Brain microvascular endothelial cell (primary cell): ENCODE data around the gene MAP3K15.
"Not testable (repeated sequence)": the region's sequence is repeated elsewhere in the genome, so short reads cannot be mapped to it uniquely, and the experiment has no call there.

ENCODE experiments used
- DNase-seq: peaks from one replicate; pipeline ENCODE4 v3.0.0-alpha.2; 2020
- H3K27ac ChIP-seq: fragments of 250-450 bp; sonication (Bioruptor Pico); 2 replicates; pipeline ENCODE4 v1.5.1; 2020; ENCODE audit warnings: mild to moderate bottlenecking, moderate library complexity
- H3K27me3 ChIP-seq: fragments of 250-450 bp; sonication (Bioruptor Pico); replicated peaks from 2 replicates; pipeline ENCODE4 v1.5.1; 2020; ENCODE audit warnings: mild to moderate bottlenecking
- H3K36me3 ChIP-seq: fragments of 250-450 bp; sonication (Bioruptor Pico); replicated peaks from 2 replicates; pipeline ENCODE4 v1.5.1; 2020; ENCODE audit warnings: mild to moderate bottlenecking
- H3K4me3 ChIP-seq: 2 replicates; pipeline ENCODE4 v1.5.1; 2011; ENCODE audit warnings: low read depth, mild to moderate bottlenecking, control low read depth, low read length, moderate library complexity
- in situ Hi-C: cut with HindIII; loops from 2 replicates; pipeline ENCODE4 v1.10.0; 2017; ENCODE audit warnings: low sequenced_read_pairs, low pct_ligation_motif_present
- TF ChIP-seq, protein P1 (sequence below): IDR thresholded peaks from 2 replicates; pipeline ENCODE4 v1.5.1; 2011; ENCODE audit warnings: low read depth, mild to moderate bottlenecking, moderate library complexity, low read length, control low read depth, inconsistent platforms; ENCODE audit errors: missing control alignments

Gene MAP3K15

DNA sequence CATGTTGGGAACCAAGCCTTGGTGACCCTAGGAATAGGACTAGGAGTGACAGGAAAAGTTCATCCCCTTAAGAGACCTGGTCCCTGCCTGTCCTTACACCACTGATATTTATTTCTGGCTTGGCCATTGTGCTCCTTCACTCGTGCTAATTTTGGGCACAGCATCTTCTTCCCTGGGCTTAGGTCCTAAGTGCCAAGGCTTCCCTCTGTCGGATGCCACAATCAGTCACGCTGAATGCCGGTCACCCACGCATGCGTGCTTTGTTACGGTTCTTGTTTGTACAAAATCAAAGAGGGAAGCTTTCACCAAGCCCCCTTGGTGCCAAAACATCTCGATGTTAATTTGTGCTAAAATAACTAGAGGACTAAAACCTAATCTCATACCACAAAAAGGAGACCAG is 17.4 kb upstream of the MAP3K15 start:
- Histone ChIP-seq H3K4me3 (no peak overlapping the region), H3K36me3 (peaks cover 2% of the 10 kb centered on the region), H3K27me3 (no peaks in the 10 kb centered on the region), H3K27ac (no peak overlapping the region)
- in situ Hi-C loops: no loop called here
- DNase-seq: no peak
- TF ChIP-seq, protein P1, sequence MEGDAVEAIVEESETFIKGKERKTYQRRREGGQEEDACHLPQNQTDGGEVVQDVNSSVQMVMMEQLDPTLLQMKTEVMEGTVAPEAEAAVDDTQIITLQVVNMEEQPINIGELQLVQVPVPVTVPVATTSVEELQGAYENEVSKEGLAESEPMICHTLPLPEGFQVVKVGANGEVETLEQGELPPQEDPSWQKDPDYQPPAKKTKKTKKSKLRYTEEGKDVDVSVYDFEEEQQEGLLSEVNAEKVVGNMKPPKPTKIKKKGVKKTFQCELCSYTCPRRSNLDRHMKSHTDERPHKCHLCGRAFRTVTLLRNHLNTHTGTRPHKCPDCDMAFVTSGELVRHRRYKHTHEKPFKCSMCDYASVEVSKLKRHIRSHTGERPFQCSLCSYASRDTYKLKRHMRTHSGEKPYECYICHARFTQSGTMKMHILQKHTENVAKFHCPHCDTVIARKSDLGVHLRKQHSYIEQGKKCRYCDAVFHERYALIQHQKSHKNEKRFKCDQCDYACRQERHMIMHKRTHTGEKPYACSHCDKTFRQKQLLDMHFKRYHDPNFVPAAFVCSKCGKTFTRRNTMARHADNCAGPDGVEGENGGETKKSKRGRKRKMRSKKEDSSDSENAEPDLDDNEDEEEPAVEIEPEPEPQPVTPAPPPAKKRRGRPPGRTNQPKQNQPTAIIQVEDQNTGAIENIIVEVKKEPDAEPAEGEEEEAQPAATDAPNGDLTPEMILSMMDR: no peak

DNA sequence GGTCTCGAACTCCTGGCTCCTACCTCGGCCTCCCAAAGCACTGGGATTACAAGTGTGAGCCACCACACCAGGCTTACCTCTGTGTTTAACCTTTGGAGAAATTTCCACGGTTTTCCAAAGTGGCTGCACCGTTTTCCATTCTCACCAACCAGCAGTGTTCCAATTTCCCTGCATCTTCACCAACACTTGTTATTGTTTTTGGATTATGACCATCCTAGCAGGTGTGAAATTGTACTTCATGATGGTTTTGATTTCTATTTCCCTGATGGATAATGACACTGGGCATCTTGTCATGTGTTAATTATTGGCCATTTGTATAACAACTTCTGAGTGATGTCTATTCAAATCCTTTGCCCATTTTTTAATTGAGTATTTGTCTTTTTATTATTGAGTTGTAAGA is 2.7 kb upstream of the MAP3K15 start:
- no peaks in the 10 kb centered on the region for H3K36me3 ChIP-seq
- DNase-seq: no peak
- no peak overlapping the region for H3K4me3 ChIP-seq
- TF ChIP-seq, protein P1: no peak
- H3K27me3 ChIP-seq: no peaks in the 10 kb centered on the region
- in situ Hi-C loops: no loop called here
- no peak overlapping the region for H3K27ac ChIP-seq

DNA sequence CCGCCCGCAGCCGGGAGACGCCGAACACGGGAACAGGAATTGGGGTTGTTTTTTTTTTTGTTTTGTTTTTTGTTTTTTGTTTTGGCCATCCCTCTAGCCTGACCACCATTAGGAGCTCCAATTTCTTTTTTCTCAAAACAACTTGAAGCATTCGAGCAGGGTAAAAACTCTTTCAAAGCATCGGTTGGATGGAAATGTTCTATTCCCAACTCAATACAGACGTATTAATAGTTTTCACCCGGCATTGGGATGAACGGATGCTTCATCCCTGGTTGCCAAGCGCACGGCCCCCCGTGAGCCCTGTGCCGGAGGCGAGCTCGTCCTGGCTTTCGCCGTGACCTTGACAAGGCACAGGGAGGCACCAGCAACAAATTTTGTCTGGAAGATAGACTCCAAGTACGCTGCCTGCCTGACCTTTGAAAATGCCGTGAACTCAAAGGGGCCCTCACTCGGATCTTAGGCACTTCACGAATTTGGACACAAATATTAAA is 352 bp upstream of the MAP3K15 start:
- DNase-seq: no peak
- Histone ChIP-seq H3K4me3 (no peak overlapping the region), H3K27ac (no peak overlapping the region), H3K27me3 (no peaks in the 10 kb centered on the region), H3K36me3 (no peaks in the 10 kb centered on the region)
- TF ChIP-seq, protein P1: peak; percentile 1
- in situ Hi-C loops: no loop called here

DNA sequence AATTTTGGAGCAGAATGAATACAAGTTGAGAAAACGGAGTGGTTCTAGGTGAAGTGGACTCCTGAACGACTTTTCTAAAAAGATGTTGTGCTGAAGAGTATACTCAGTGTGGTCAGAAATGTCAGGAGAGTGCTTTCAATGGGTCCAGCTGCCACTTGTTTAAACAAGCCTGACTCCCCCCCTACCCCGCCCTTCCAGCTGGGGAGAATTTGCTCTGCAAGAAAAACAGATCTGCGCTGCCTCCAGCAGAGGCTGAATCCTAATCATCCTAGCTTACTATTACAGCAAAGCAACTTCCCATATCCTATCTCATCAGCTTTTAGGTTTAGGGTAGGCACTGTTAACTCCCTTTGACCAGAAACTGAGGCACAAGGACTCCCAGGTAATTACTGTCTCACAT is 1.9 kb downstream of the MAP3K15 start:
- in situ Hi-C loops: no loop called here
- Histone ChIP-seq H3K27me3 (no peaks in the 10 kb centered on the region), H3K36me3 (no peaks in the 10 kb centered on the region), H3K4me3 (no peak overlapping the region), H3K27ac (no peak overlapping the region)
- no peak for DNase-seq
- TF ChIP-seq, protein P1: no peak

DNA sequence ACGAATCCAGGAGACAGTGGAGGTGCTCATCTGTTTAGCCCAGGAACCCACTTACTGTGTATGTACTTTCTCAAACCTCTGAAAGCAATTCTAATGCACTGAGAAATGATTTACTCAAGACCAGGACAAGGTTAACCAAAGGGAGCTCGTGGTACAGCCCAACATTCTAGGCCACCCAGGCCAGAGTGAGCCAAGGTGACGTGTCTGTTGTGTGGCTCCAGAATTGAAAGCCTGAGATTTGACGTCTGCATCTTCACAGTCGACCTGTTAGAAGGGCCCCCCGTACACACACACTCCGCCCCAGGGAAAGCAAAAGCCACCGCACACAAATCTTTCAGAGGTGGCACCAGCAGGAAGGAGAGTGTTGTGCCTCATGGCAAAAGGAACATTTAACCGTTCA is 2.3 kb downstream of the MAP3K15 start:
- TF ChIP-seq, protein P1: no peak
- Histone ChIP-seq H3K4me3 (no peak overlapping the region), H3K36me3 (no peaks in the 10 kb centered on the region), H3K27ac (no peak overlapping the region), H3K27me3 (no peaks in the 10 kb centered on the region)
- in situ Hi-C loops: no loop called here
- no peak for DNase-seq

DNA sequence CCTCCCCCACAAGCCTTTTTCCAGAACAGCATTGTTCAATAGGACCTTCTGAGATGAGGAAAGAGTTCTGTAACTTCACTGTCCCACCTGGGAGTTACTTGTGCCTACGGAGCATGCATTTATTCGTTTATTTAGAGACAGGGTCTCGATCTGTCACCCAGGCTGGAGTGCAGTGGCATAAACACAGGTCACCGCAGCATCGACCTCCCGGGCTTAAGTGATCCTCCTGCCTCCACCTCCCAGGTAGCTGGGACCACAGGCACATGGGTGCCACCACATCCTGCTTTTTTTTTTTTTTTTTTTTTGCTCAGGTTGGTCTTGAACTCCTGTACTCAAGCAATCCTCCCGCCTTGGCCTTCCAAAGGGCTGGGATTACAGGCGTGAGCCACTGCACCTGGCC is 2.9 kb downstream of the MAP3K15 start:
- DNase-seq: no peak
- H3K27me3 ChIP-seq: no peaks in the 10 kb centered on the region
- in situ Hi-C loops: no loop called here
- no peaks in the 10 kb centered on the region for H3K36me3 ChIP-seq
- H3K27ac ChIP-seq: no peak overlapping the region
- no peak overlapping the region for H3K4me3 ChIP-seq
- TF ChIP-seq, protein P1: no peak

DNA sequence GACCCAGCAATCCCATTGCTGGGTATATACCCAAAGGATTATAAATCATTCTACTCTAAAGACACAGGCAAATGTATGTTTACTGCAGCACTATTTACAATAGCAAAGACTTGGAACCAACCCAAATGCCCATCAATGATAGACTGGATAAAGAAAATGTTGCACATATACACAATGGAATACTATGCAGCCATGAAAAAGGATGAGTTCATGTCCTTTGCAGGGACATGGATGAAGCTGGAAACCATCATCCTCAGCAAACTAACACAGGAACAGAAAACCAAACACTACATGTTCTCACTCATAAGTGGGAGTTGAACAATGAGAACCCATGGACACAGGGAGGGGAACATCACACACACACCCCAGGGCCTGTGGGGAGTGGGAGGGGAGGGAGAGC is 3.5 kb downstream of the MAP3K15 start:
- in situ Hi-C loops, H3K36me3 ChIP-seq, H3K4me3 ChIP-seq, DNase-seq, H3K27me3 ChIP-seq, H3K27ac ChIP-seq: not testable (repeated sequence)
